K562 (cell line): ENCODE data around the gene ADCYAP1R1. TPM values are rescaled to one million over a fixed set of nuclear protein-coding genes. Genes with fewer than 3 reads are reported as not detected.

Experiments used
- ATAC-seq: fragments of 200-7000 bp; cut with Tn5 transposase; 3 replicates; pipeline ENCODE4 v1.9.1; 2020; ENCODE audit warnings: moderate library complexity
- BruUV-seq: library from RNA; stranded (reverse); fragments of 400-500 nt; replicated peaks from 2 replicates; lab custom pipeline; 2021; lab: Mats Ljungman, UMichigan
- CTCF ChIA-PET: fragments of 300-600 bp; formaldehyde crosslinking; extraction: SDS; loops from one replicate; lab custom pipeline; 2021; ENCODE audit warnings: low intra/inter-chr PET ratio; lab: Yijun Ruan, JAX
- POLR2A ChIA-PET: fragments of 300-600, 350-650 bp; sonication (Branson Sonifier 250); formaldehyde crosslinking; extraction: SDS; loops from one replicate; lab custom pipeline; 2021; ENCODE audit warnings: antibody characterized with exemption, inconsistent platforms; lab: Yijun Ruan, JAX
- DNase-seq, 4 experiments: peaks; one replicate each; pipeline versions ENCODE4 v3.0.0 to v3.0.0-alpha.2; 2011 to 2018; ENCODE audit warnings: low spot score in 3 of 4, mixed read lengths in 3 of 4; ENCODE audit errors: extremely low read depth in 1 of 4
- FAIRE-seq: peaks from 2 replicates; lab custom pipeline; 2011; peaks lifted over from hg19 to GRCh38; lab: Jason Lieb, UNC
- H2AFZ ChIP-seq: 2 replicates; pipeline ENCODE4 v1.6.0; 2011; ENCODE audit warnings: low read depth, low read length, control low read depth, inconsistent platforms
- H3K27ac ChIP-seq: fragments of 200-600 bp; 3 replicates; pipeline ENCODE4 v1.8.0; 2011; ENCODE audit warnings: low read depth, mild to moderate bottlenecking, control low read depth, inconsistent platforms, low read length, moderate library complexity, mixed read lengths; ENCODE audit errors: extremely low read depth
- H3K27me3 ChIP-seq, 2 experiments: fragments of 300-600 bp in 1 of 2; 2 replicates in 1 of 2; 3 replicates in 1 of 2; pipeline versions ENCODE4 v1.6.0 to v1.8.0; 2011; ENCODE audit warnings: inconsistent platforms in 2 of 2, low read length in 2 of 2, mild to moderate bottlenecking in 1 of 2, mixed read lengths in 1 of 2, moderate library complexity in 1 of 2; ENCODE audit not compliant: control insufficient read depth in 2 of 2, insufficient read depth in 2 of 2
- H3K36me3 ChIP-seq: fragments of 300-600 bp; 3 replicates; pipeline ENCODE4 v1.8.0; 2011; ENCODE audit warnings: mild to moderate bottlenecking, low read length, inconsistent platforms; ENCODE audit not compliant: control insufficient read depth, insufficient read depth
- H3K4me1 ChIP-seq, 2 experiments: fragments of 200-600 bp in 1 of 2; replicated peaks in 1 of 2; 2 replicates in 1 of 2; 3 replicates in 1 of 2; pipeline versions ENCODE4 v1.5.1 to v1.8.0; 2011; ENCODE audit warnings: inconsistent platforms in 2 of 2, low read length in 2 of 2, mild to moderate bottlenecking in 1 of 2, mixed read lengths in 1 of 2, moderate library complexity in 1 of 2; ENCODE audit not compliant: control insufficient read depth in 2 of 2, insufficient read depth in 2 of 2
- H3K4me2 ChIP-seq: 2 replicates; pipeline ENCODE4 v1.6.1; 2011; ENCODE audit warnings: low read length, control low read depth, inconsistent platforms, mixed read lengths; ENCODE audit not compliant: insufficient read depth
- H3K4me3 ChIP-seq: fragments of 200-600 bp; sonication (generic), shearing (Covaris generic); 2 replicates; pipeline ENCODE4 v1.5.1; 2016; ENCODE audit warnings: control low read depth, inconsistent platforms
- H3K79me2 ChIP-seq: fragments of 200-600 bp; 3 replicates; pipeline ENCODE4 v1.8.0; 2011; ENCODE audit warnings: low read length, inconsistent platforms; ENCODE audit not compliant: control insufficient read depth, insufficient read depth
- H3K9ac ChIP-seq, 2 experiments: 2 replicates each; pipeline versions ENCODE4 v1.6.0 to v1.6.1; 2011; ENCODE audit warnings: low read depth in 2 of 2, low read length in 2 of 2, control low read depth in 1 of 2, inconsistent platforms in 1 of 2, mild to moderate bottlenecking in 1 of 2, mixed read lengths in 1 of 2; ENCODE audit not compliant: insufficient read depth in 1 of 2
- H3K9me1 ChIP-seq: one replicate; pipeline ENCODE4 v1.6.0; 2011; ENCODE audit warnings: inconsistent platforms, mild to moderate bottlenecking, low read length, moderate library complexity; ENCODE audit not compliant: control insufficient read depth, insufficient read depth
- H3K9me3 ChIP-seq: replicated peaks from 2 replicates; pipeline ENCODE4 v1.5.1; 2011; ENCODE audit warnings: low read depth, low read length, inconsistent platforms; ENCODE audit not compliant: control insufficient read depth, insufficient read depth
- H4K20me1 ChIP-seq: replicated peaks from 2 replicates; pipeline ENCODE4 v1.6.1; 2011; ENCODE audit warnings: low read length, inconsistent platforms, mixed read lengths; ENCODE audit not compliant: control insufficient read depth, insufficient read depth
- BMI1 ChIP-seq: fragments of 150-350 bp; IDR thresholded peaks from 2 replicates; pipeline ENCODE4 v1.6.1; 2014; ENCODE audit warnings: low read length
- ELK1 ChIP-seq: sonication (generic); formaldehyde crosslinking; IDR thresholded peaks from 2 replicates; pipeline ENCODE4 v1.8.1; 2022; ENCODE audit warnings: missing genetic modification reagents
- IRF9 ChIP-seq: fragments of 450-650 bp; IDR thresholded peaks from 2 replicates; pipeline ENCODE4 v1.6.1; 2016; ENCODE audit warnings: missing biosample characterization, missing genetic modification characterization
- MAZ ChIP-seq, 2 experiments: fragments of 450-650 bp in 1 of 2; sonication (generic) in 1 of 2; formaldehyde crosslinking; IDR thresholded peaks in 1 of 2; conservative IDR thresholded peaks in 1 of 2; 2 replicates each; pipeline versions ENCODE4 v1.4.0 to v1.5.0; 2020; ENCODE audit warnings: mild to moderate bottlenecking in 1 of 2, missing genetic modification reagents in 1 of 2
- SREBF2 ChIP-seq: sonication (generic); formaldehyde crosslinking; IDR thresholded peaks from 2 replicates; pipeline ENCODE4 v1.4.0; 2020; ENCODE audit warnings: mild to moderate bottlenecking, missing genetic modification reagents
- ZNF232 ChIP-seq: sonication (generic); formaldehyde crosslinking; IDR thresholded peaks from 2 replicates; pipeline ENCODE4 v1.8.0; 2022; ENCODE audit warnings: mild to moderate bottlenecking, missing genetic modification reagents
- ZNF668 ChIP-seq: fragments of 250-450 bp; sonication (Bioruptor Pico); IDR thresholded peaks from 2 replicates; pipeline ENCODE4 v1.8.0; 2022; ENCODE audit warnings: mild to moderate bottlenecking, inconsistent platforms
- ZNF740 ChIP-seq, 3 experiments: fragments of 200-800 bp in 1 of 3; sonication (Bioruptor generic) in 1 of 3; sonication (generic) in 1 of 3; formaldehyde crosslinking in 1 of 3; IDR thresholded peaks; 2 replicates each; pipeline versions ENCODE4 v1.6.1 to v1.8.0; 2016 to 2022; ENCODE audit warnings: mild to moderate bottlenecking in 2 of 3, missing compliant biosample characterization in 2 of 3, missing genetic modification characterization in 2 of 3, missing genetic modification reagents in 1 of 3
- WGBS: fragments of 100-300 bp; shearing (Covaris generic); methylation state at CpG from one replicate; pipeline ENCODE4 v1.1.6; 2016; ENCODE audit warnings: low coverage, mixed read lengths; ENCODE audit not compliant: insufficient coverage; ENCODE audit errors: missing lambda C conversion rate; 5-methylcytosine and 5-hydroxymethylcytosine counted together
- in situ Hi-C: fragments of 300-500 bp; cut with MboI; formaldehyde crosslinking; loops from 4 replicates; pipeline ENCODE4 v1.15.0; 2018; ENCODE audit warnings: inconsistent platforms, mixed read lengths
- intact Hi-C: fragments of 100-400 bp; cut with micrococcal nuclease; formaldehyde crosslinking; loops from 2 replicates; pipeline ENCODE4 v1.14.2; 2022
- polyA plus RNA-seq, 8 experiments: library from polyadenylated mRNA; depleted of rRNA in 4 of 8; stranded (reverse) in 5 of 8; unstranded in 3 of 8; fragments of >200 nt; fragmentation: Nextera tagmentation in 2 of 8; fragmentation: Illumina TruSeq in 1 of 8; extraction: Ambion mirVana in 2 of 8; extraction: Trizol in 1 of 8; gene quantifications; 2 replicates each; pipeline versions ENCODE4 v1.2.1 to v1.2.3, GENCODE V29; 2011 to 2014; ENCODE audit warnings: inconsistent platforms in 1 of 8, missing spikeins in 1 of 8
- total RNA-seq, 7 experiments: library from RNA; depleted of rRNA in 6 of 7; stranded (reverse); fragments of >200 nt in 6 of 7; fragmentation: Illumina TruSeq in 2 of 7; extraction: Trizol in 2 of 7; gene quantifications; 2 replicates each; pipeline versions ENCODE4 v1.2.1 to v1.2.3, GENCODE V29; 2011 to 2021; ENCODE audit warnings: low replicate concordance in 1 of 7
- TF ChIP-seq, protein P1 (sequence below): IDR thresholded peaks from 3 replicates; pipeline ENCODE4 v1.6.1; 2011; ENCODE audit warnings: borderline replicate concordance, mild to moderate bottlenecking; ENCODE audit not compliant: insufficient read length, insufficient read depth

ADCYAP1R1 gene
- total and polyA plus RNA-seq, 9 of the 15 experiments (the other 6 are each of a cell fraction or from before 2014, with no cell fraction given): 0.03 to 0.07 TPM; not detected in 7

DNA sequence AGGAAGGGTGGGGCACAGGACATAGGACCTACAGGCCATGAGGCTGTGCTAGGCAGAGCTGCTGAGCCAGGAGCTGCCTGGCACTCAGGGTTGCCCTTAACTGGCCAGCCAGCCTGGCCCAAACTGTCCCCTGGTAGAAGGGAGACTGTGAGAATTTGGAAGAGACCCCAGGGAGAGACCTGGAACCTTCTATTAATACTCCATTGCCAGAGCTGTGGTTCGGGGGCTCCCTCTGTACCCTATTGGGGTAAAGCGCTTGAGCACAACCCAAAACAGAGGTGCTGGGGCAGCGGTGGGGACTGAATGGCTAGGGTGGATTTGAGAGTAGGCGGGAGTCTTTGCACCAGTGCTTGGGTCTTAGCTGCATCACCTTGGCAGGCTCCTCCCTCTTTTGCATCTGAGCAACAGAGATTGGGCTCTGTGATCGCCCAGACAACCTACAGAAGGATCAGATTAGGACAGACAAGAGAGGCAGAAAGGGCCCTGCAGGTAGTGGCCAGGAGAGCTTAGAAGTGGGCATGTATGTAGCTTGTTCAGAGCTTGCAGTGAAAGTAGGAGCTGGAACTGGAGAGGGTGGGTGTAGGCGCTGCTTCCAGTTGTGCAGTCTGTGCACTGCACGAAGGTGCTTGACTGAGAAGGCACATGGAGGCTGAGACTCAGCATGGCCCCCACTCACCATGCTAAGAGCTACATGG, 53.3 kb downstream of the ADCYAP1R1 start (continued):
- TF ChIP-seq ZNF232 (CRISPR knock-in tag): no peak
- no peak for TF ChIP-seq SREBF2 (CRISPR knock-in tag)

DNA sequence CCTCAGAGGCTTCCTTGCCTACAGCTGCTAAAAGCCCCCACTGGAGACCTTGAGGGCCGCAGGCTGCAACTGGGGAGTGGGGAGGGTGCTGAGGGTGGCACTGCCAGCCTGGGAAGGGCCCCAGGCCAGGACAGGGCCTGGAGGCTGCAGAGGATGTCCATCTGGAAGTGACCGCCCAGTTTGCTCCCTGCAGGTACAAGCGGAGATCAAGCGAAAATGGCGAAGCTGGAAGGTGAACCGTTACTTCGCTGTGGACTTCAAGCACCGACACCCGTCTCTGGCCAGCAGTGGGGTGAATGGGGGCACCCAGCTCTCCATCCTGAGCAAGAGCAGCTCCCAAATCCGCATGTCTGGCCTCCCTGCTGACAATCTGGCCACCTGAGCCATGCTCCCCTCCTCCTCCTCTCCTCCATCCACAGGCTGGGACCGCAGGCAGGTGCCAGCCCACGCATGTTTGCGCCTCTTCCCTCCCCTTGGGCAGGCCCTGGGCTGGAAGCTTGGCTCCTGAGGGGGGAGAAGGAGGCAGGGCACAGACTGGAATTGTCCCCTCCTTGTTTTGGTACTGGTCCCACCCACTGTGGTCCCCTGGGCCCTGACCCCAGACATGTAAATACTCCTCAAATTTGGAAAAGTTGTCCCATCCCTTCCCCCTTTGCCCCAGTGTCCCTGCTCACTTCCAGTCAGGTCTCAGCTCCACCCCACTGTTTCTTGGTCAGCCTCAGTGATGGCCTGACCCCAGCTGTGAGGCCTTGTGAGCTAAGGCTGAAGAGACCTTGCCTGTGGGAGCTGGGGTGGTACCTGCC, 54.4 kb downstream of the ADCYAP1R1 start:
- DNase-seq (no peak), FAIRE-seq (no peak), ATAC-seq (no peak)
- Histone ChIP-seq H2AFZ (no peak overlapping the region), H3K4me1 (no peaks in the 10 kb centered on the region), H3K36me3 (no peaks in the 10 kb centered on the region), H3K9me1 (no peaks in the 10 kb centered on the region), H3K9ac (no peak overlapping the region), H3K27me3 (peaks cover 0 to 17% of the 10 kb centered on the region in 2 experiments; a peak in 2 of 5 replicates), H4K20me1 (no peaks in the 10 kb centered on the region), H3K4me3 (no peak overlapping the region), H3K79me2 (no peaks in the 10 kb centered on the region), H3K4me2 (no peak overlapping the region), H3K27ac (no peak overlapping the region), H3K9me3 (no peaks in the 10 kb centered on the region)
- intact Hi-C loops (no loop called here), in situ Hi-C loops (no loop called here)
- 0% methylated on average over 11 of the region's 13 CpGs for WGBS
- ChIA-PET POLR2A (no interaction called here), CTCF (no interaction called here)
- BruUV-seq: no TSS peak
- TF ChIP-seq IRF9 (tag): no peak
- TF ChIP-seq BMI1: no peak
- no peak for TF ChIP-seq ZNF740 (CRISPR knock-in tag; IDR thresholded peaks at IDR 0.05)
- TF ChIP-seq ZNF740 (tag; IDR thresholded peaks at IDR 0.05): no peak
- no peak for TF ChIP-seq ZNF668 (CRISPR knock-in tag)
- TF ChIP-seq ELK1 (CRISPR knock-in tag): no peak
- TF ChIP-seq, protein P1, sequence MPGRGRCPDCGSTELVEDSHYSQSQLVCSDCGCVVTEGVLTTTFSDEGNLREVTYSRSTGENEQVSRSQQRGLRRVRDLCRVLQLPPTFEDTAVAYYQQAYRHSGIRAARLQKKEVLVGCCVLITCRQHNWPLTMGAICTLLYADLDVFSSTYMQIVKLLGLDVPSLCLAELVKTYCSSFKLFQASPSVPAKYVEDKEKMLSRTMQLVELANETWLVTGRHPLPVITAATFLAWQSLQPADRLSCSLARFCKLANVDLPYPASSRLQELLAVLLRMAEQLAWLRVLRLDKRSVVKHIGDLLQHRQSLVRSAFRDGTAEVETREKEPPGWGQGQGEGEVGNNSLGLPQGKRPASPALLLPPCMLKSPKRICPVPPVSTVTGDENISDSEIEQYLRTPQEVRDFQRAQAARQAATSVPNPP: no peak
- no peak for TF ChIP-seq MAZ (CRISPR knock-in tag; conservative IDR thresholded peaks at IDR 0.05 in 1 of 2, IDR thresholded peaks at IDR 0.05 in 1 of 2)
